Left lung (tissue), 10 donors: ENCODE measurements around the gene TMEM247. TPM values are rescaled to one million over a fixed set of nuclear protein-coding genes. Genes with fewer than 3 reads are reported as not detected.

Experiments used
- ATAC-seq: fragments of 200-7000 bp; cut with Tn5 transposase; one replicate; pipeline ENCODE4 v1.9.1; 2020; ENCODE audit warnings: moderate library complexity
- DNase-seq, 4 donors: peaks; one replicate each; pipeline ENCODE4 v3.0.0-alpha.2; 2013 to 2020
- H3K27ac ChIP-seq, 2 donors: fragments of 200-600 bp; sonication (generic) in 1 of 2; one replicate each; pipeline versions ENCODE4 v1.5.0 to v1.8.0; 2020 to 2021
- H3K27me3 ChIP-seq, 2 donors: fragments of 200-600 bp; sonication (generic) in 1 of 2; one replicate each; pipeline versions ENCODE4 v1.5.0 to v1.8.0; 2020 to 2021
- H3K36me3 ChIP-seq, 2 donors: fragments of 200-600 bp; sonication (generic) in 1 of 2; one replicate each; pipeline versions ENCODE4 v1.5.0 to v1.8.0; 2020 to 2021
- H3K4me1 ChIP-seq, 2 donors: fragments of 200-600 bp; one replicate each; pipeline ENCODE4 v1.8.0; 2021
- H3K4me3 ChIP-seq, 2 donors: fragments of 200-600 bp; sonication (generic) in 1 of 2; one replicate each; pipeline versions ENCODE4 v1.5.0 to v1.8.0; 2020 to 2021; ENCODE audit warnings: mild to moderate bottlenecking in 1 of 2
- H3K9me3 ChIP-seq, 2 donors: fragments of 200-600 bp; sonication (generic) in 1 of 2; one replicate each; pipeline versions ENCODE4 v1.5.0 to v1.8.0; 2020 to 2021
- CTCF ChIP-seq, 2 donors: fragments of 200-600 bp; sonication (generic) in 1 of 2; IDR thresholded peaks; one replicate each; pipeline versions ENCODE4 v1.5.0 to v1.8.0; 2021; ENCODE audit warnings: antibody characterized with exemption in 2 of 2
- intact Hi-C, 2 donors: fragments of 100-400 bp; cut with DNase I; formaldehyde crosslinking; loops; one replicate each; pipeline versions ENCODE4 v1.11.2 to v1.14.2; 2022
- polyA plus RNA-seq, 6 donors: library from polyadenylated mRNA; unstranded; fragments of 120-200 nt; gene quantifications; one replicate each; pipeline ENCODE4 v1.2.1, GENCODE V29; 2013; ENCODE audit not compliant: insufficient read length in 6 of 6
- total RNA-seq, 2 donors: library from RNA; stranded (reverse); fragmentation: NEBNext Ultra II Directional; extraction: Animal tissue kit (Norgen Biotek cat#: 25700); gene quantifications; one replicate each; pipeline ENCODE4 v1.2.1, GENCODE V29; 2021
- donor health status: DM: no; HTN: yes; CAD: no.
- donor health status: DM: no; HTN: no; CAD: no.

Gene TMEM247
- total and polyA plus RNA-seq, 8 donors: not detected

- Histone ChIP-seq H3K27ac (no peak overlapping the region), H3K36me3 (no peaks in the 10 kb centered on the region), H3K4me1 (peaks cover 25 to 35% of the 10 kb centered on the region in 2 donors), H3K27me3 (no peaks in the 10 kb centered on the region), H3K9me3 (no peaks in the 10 kb centered on the region), H3K4me3 (no peak overlapping the region)
- intact Hi-C loops: loop anchor here in 1 of 2 donors (10.0 kb wide), 1 partner anchor 72 kb away; no protein-coding TSS in a partner anchor
- TF ChIP-seq CTCF (IDR thresholded peaks at IDR 0.05): no peak
- no peak for ATAC-seq
- no peak for DNase-seq
Measured at GRCh38 chr2:46456789-46457188, 22.6 kb upstream of the TMEM247 start.

- Histone ChIP-seq H3K9me3 (no peaks in the 10 kb centered on the region), H3K4me3 (no peak overlapping the region), H3K36me3 (no peaks in the 10 kb centered on the region), H3K27me3 (no peaks in the 10 kb centered on the region), H3K4me1 (peaks cover 25 to 44% of the 10 kb centered on the region in 2 donors), H3K27ac (peak overlapping the region; percentile 34 to 62)
- no peak for ATAC-seq
- DNase-seq: peak in 1 of 4 donors; percentile 21
- no peak for TF ChIP-seq CTCF (IDR thresholded peaks at IDR 0.05)
- intact Hi-C loops: loop anchor here in 1 of 2 donors (10.0 kb wide), 1 partner anchor 74 kb away; no protein-coding TSS in a partner anchor
Measured at GRCh38 chr2:46458763-46459500, 20.4 kb upstream of the TMEM247 start.

GRCh38 chr2:46459694-46460093 is 19.7 kb upstream of the TMEM247 start:
- peaks cover 25 to 49% of the 10 kb centered on the region in 2 donors for H3K4me1 ChIP-seq
- H3K9me3 ChIP-seq: no peaks in the 10 kb centered on the region
- peak overlapping the region; percentile 62 to 67 for H3K27ac ChIP-seq
- no peaks in the 10 kb centered on the region for H3K36me3 ChIP-seq
- intact Hi-C loops: loop anchor here in 1 of 2 donors (10.0 kb wide), 1 partner anchor 75 kb away; no protein-coding TSS in a partner anchor
- no peak overlapping the region for H3K4me3 ChIP-seq
- DNase-seq (peak in 1 of 4 donors; percentile 20), ATAC-seq (peak; percentile 36)
- H3K27me3 ChIP-seq: no peaks in the 10 kb centered on the region
- TF ChIP-seq CTCF (IDR thresholded peaks at IDR 0.05): no peak

- TF ChIP-seq CTCF (IDR thresholded peaks at IDR 0.05): no peak
- Histone ChIP-seq H3K36me3 (no peaks in the 10 kb centered on the region), H3K9me3 (no peaks in the 10 kb centered on the region), H3K4me1 (peaks cover 25 to 49% of the 10 kb centered on the region in 2 donors), H3K27ac (peak overlapping the region; percentile 62 to 67), H3K27me3 (no peaks in the 10 kb centered on the region), H3K4me3 (no peak overlapping the region)
- ATAC-seq (peak; percentile 3), DNase-seq (peak in 2 of 4 donors; percentile 74 to 86)
- intact Hi-C loops: no loop called here
Measured at GRCh38 chr2:46460241-46460921, 19.0 kb upstream of the TMEM247 start.
